ENCODE data around the gene SMIM31.

Gene SMIM31

GRCh38 chr4:164847967-164848649, 94.2 kb downstream of the SMIM31 start:
- POLR2A ChIA-PET (ENCODE audit: low non-redundant PET): no interaction called here
- no peak for TF ChIP-seq CTCF (conservative IDR thresholded peaks at IDR 0.05; ENCODE audit: low read depth)
- CTCF ChIA-PET: interaction anchor here (0.6 kb wide), 1 partner anchor 26 kb away, joined by 3 read pairs; no protein-coding TSS in a partner anchor
- DNase-seq (ENCODE audit: low spot score): no peak
- no peak overlapping the region for H3K27ac ChIP-seq

Data from RWPE1 (cell line).